Heart left ventricle (tissue), 13 donors: ENCODE results near the gene TRPC3.

Experiments used
- POLR2A ChIP-seq, 2 donors: fragments of 450-650 bp; IDR thresholded peaks; one replicate each; pipeline ENCODE4 v1.6.1; 2017; ENCODE audit warnings: antibody characterized with exemption in 2 of 2, mild to moderate bottlenecking in 2 of 2, moderate library complexity in 2 of 2
- TF ChIP-seq, protein P1 (sequence below), 12 donors: fragments of 200-600 bp; sonication (generic) in 4 of 12; IDR thresholded peaks; one replicate each; pipeline versions ENCODE4 v1.5.0 to v1.8.0; 2018 to 2022; ENCODE audit warnings: antibody characterized with exemption in 12 of 12, mild to moderate bottlenecking in 5 of 12
- donor health status: ischemic (EF 13 %, LVEDD 7.1; RV severe dilation, severe dysfunction).
- donor health status: DM: no; HTN: yes; CAD: no.
- donor health status: DM: no; HTN: no; CAD: no.
- donor health status: ischemic (EF 25% LVEDD 6.9; RV normal size, moderate dysfunction).
- donor health status: ischemic (EF 25% LVEDD 5.7; RV mildly dilated, moderate dysfunction).
- donor health status: ischemic (EF 35%, LVEDD 5.7; RV mildly dilated, moderate dysfunction).
- donor health status: nonischemic (EF 11% LVEDD 7.7; RV severe dilation, severe dysfunction).
- donor health status: DM: yes; HTN: yes; CAD: no.
- donor health status: PGD.
- donor health status: ischemic (EF 29% LVEDD 5.4; RV normal size, mild dysfunction).
- donor health status: nonischemic (EF 23%, LVEDD 6.1; RV moderate dilation, normal function).

DNA sequence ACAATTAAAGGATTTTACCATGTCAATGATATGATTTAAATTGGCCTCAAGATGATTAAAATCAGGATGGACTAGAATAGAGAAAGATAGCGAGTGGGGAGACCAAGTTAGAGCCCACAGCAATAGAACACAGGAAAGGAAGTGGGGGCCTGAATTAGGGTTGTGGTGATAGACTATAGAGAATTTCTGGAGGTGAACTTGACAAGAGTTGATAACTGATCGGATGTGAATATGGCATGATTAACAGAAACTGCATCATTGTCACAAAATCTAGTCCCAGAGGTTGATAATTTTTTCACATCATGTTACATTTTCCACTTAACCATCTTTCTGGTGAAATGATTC lies 26.3 kb upstream of the TRPC3 start:
- TF ChIP-seq, protein P1, sequence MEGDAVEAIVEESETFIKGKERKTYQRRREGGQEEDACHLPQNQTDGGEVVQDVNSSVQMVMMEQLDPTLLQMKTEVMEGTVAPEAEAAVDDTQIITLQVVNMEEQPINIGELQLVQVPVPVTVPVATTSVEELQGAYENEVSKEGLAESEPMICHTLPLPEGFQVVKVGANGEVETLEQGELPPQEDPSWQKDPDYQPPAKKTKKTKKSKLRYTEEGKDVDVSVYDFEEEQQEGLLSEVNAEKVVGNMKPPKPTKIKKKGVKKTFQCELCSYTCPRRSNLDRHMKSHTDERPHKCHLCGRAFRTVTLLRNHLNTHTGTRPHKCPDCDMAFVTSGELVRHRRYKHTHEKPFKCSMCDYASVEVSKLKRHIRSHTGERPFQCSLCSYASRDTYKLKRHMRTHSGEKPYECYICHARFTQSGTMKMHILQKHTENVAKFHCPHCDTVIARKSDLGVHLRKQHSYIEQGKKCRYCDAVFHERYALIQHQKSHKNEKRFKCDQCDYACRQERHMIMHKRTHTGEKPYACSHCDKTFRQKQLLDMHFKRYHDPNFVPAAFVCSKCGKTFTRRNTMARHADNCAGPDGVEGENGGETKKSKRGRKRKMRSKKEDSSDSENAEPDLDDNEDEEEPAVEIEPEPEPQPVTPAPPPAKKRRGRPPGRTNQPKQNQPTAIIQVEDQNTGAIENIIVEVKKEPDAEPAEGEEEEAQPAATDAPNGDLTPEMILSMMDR (IDR thresholded peaks at IDR 0.05) = no peak
- TF ChIP-seq POLR2A (IDR thresholded peaks at IDR 0.05) = no peak
